ENCODE data around the gene MIPOL1.

Gene MIPOL1

DNA sequence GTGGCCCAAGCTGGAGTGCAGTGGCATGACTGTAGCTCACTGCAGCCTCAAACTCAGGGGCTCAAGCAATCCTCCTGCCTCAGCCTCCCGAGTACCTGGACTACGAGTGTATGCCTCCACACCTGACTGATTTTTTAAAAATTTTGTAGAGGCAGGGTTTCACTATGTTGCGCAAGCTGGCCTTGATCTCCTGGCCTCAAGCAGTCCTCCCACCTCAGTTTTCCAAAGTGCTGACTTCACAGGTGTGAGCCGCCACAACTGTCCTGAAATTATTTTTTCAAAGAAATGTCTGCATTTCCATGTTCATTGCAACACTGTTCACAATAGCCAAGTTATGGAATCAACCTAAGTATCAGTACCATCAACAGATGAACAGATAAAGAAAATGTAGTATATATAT lies 285.9 kb downstream of the MIPOL1 start:
- Mint-ChIP-seq H3K27ac (no peak overlapping the region), H3K27me3 (no peaks in the 10 kb centered on the region), H3K9me3 (ENCODE audit: low read depth) (peaks cover 11% of the 10 kb centered on the region)

DNA sequence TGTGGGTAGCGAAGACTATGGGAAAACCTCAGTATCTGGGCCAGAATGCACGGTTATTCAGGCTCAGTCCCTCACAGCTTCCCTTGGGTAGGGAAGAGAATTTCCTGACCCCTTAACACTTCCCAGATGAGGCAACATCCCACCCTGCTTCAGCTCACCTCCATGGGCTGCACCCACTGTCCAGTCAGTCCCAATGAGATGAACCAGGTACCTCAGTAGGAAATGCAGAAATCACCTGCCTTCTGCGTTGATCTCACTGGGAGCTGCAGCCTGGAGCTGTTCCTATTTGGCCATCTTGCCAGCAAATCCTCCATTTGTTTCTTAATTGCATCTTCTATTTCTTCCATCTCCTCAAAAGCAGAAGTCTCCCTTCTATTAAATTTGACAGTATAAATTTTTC lies 292.9 kb downstream of the MIPOL1 start:
- Mint-ChIP-seq H3K9me3 (ENCODE audit: low read depth) (no peaks in the 10 kb centered on the region), H3K27me3 (no peaks in the 10 kb centered on the region), H3K27ac (no peak overlapping the region), H3K4me1 (ENCODE audit: low read depth) (no peaks in the 10 kb centered on the region), H3K36me3 (no peaks in the 10 kb centered on the region), H3K4me3 (no peak overlapping the region)

More for the DNA sequence above, 285.9 kb downstream of the MIPOL1 start:
- Mint-ChIP-seq H3K36me3 (no peaks in the 10 kb centered on the region), H3K4me1 (ENCODE audit: low read depth) (no peaks in the 10 kb centered on the region), H3K4me3 (no peak overlapping the region)

DNA sequence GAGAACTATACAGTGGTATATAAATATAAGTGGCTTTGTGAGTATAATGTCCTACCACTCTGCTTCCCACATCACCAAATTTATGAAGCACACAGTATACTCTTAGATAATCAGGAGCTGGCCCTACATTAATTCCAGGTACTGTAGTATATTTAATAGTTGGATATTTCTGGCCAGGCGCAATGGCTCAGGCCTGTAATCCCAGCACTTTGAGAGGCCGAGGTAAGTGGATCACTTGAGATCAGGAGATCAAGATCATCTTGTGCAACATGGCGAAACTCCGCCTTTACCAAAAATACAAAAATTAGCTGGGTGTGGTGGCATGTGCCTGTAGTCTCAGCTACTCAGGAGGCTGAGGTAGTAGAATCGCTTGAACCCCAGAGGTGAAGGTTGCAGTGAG lies 293.3 kb downstream of the MIPOL1 start:
- no peaks in the 10 kb centered on the region for H3K27me3 Mint-ChIP-seq
- no peak overlapping the region for H3K4me3 Mint-ChIP-seq
- no peak overlapping the region for H3K27ac Mint-ChIP-seq
- no peaks in the 10 kb centered on the region for H3K9me3 Mint-ChIP-seq (ENCODE audit: low read depth)
- no peaks in the 10 kb centered on the region for H3K36me3 Mint-ChIP-seq
- no peaks in the 10 kb centered on the region for H3K4me1 Mint-ChIP-seq (ENCODE audit: low read depth)

DNA sequence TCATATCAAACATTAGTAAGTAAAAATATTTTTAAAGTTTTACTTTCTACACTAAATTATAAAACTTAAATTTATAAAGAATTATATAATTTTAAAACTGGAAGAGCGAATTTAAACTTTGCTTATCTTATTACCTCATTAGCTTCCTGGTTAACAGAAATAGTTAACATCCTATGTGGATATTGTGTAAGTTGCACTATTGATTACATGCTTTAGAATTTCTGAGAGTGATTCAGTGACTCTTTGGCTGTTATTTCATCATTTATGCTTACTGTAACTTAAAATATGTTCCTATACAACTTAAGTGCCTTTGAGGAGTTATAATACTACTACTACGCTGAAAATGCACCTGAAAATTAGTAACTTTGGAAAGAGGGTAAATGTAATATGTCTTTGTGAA lies 295.9 kb downstream of the MIPOL1 start:
- Mint-ChIP-seq H3K27ac (no peak overlapping the region), H3K36me3 (no peaks in the 10 kb centered on the region), H3K27me3 (no peaks in the 10 kb centered on the region), H3K4me3 (no peak overlapping the region), H3K4me1 (ENCODE audit: low read depth) (no peaks in the 10 kb centered on the region), H3K9me3 (ENCODE audit: low read depth) (no peaks in the 10 kb centered on the region)

DNA sequence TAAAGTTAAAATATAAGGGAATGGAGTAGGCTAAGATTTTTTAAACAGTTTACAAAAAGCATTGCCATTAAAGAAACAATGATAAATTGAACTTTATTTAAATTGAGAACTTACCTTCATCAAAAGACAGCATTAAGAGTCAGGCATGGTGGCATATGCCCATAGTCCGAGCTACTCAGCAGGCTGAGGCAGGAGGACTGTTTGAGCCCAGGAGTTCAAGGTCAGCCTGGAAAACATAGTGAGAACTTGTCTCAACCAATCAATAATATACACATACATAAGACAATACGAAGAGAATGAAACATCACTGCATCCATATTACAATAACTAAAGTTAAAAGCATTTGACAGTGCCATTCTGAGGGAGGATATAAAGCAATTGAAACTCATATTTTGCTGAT lies 299.7 kb downstream of the MIPOL1 start:
- Mint-ChIP-seq H3K27ac (no peak overlapping the region), H3K9me3 (ENCODE audit: low read depth) (no peaks in the 10 kb centered on the region), H3K4me3 (no peak overlapping the region), H3K27me3 (no peaks in the 10 kb centered on the region), H3K4me1 (ENCODE audit: low read depth) (no peaks in the 10 kb centered on the region), H3K36me3 (no peaks in the 10 kb centered on the region)

DNA sequence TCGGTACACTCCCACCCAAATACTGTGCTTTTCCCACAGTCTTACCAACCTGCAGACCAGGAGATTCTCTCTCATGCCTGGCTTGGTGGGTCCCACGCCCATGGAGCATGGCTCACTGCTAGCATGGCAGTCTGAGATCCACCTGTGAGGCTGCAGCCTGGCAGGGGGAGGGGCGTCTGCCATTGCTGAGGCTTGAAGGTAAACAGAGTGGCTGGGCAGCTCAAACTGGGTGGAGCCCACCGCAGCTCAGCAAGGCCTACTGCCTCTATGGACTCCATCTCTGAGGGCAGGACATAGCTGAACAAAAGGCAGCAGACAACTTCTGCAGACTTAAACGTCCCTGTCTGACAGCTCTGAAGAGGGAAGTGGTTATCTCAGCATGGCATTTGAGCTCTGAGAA lies 304.1 kb downstream of the MIPOL1 start:
- H3K4me1 Mint-ChIP-seq (ENCODE audit: low read depth): no peaks in the 10 kb centered on the region
- H3K27me3 Mint-ChIP-seq: no peaks in the 10 kb centered on the region
- H3K36me3 Mint-ChIP-seq: no peaks in the 10 kb centered on the region
- no peak overlapping the region for H3K4me3 Mint-ChIP-seq
- no peak overlapping the region for H3K27ac Mint-ChIP-seq
- H3K9me3 Mint-ChIP-seq (ENCODE audit: low read depth): no peaks in the 10 kb centered on the region

DNA sequence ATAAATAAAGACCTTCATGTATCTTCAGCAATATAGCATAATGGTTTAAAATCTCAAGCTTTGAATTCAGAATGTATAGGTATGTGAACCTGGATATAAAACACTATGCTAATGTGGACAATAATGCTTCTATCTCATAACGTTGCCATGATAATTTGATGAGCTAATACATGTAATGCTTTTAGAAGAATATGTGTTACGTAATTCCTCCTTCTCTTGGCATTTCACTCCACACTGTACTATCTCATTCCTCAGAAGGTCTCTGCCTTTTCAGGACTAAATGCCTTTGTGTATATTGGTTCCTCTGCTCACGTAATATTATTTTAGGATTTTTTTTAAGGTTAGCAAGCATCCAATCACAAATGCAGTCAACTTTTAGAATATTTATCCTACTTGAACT lies 310.8 kb downstream of the MIPOL1 start:
- Mint-ChIP-seq H3K27me3 (no peaks in the 10 kb centered on the region), H3K4me3 (no peak overlapping the region), H3K9me3 (ENCODE audit: low read depth) (no peaks in the 10 kb centered on the region), H3K27ac (no peak overlapping the region), H3K36me3 (no peaks in the 10 kb centered on the region), H3K4me1 (ENCODE audit: low read depth) (no peaks in the 10 kb centered on the region)

DNA sequence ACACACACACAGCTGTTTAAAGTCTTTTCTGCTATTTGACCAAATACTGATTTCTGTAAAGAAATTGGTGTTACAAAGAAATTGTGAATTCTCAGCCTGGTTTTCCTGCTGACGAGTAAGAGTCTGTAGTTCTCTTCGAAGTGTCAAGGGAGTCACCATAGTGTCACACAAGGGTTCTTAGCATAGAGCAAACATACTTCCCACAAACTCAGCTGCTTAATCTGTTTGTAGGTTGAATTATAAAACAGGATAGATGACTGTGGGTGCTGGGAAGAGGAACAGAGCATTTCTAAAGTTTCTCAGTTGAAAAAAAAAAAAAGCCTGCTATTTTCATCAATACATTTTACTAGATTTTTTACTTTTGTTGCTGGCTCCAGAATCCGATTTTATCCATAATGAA lies 314.4 kb downstream of the MIPOL1 start:
- no peak overlapping the region for H3K4me3 Mint-ChIP-seq
- no peaks in the 10 kb centered on the region for H3K4me1 Mint-ChIP-seq (ENCODE audit: low read depth)
- H3K9me3 Mint-ChIP-seq (ENCODE audit: low read depth): no peaks in the 10 kb centered on the region
- no peaks in the 10 kb centered on the region for H3K27me3 Mint-ChIP-seq
- no peaks in the 10 kb centered on the region for H3K36me3 Mint-ChIP-seq
- H3K27ac Mint-ChIP-seq: no peak overlapping the region

DNA sequence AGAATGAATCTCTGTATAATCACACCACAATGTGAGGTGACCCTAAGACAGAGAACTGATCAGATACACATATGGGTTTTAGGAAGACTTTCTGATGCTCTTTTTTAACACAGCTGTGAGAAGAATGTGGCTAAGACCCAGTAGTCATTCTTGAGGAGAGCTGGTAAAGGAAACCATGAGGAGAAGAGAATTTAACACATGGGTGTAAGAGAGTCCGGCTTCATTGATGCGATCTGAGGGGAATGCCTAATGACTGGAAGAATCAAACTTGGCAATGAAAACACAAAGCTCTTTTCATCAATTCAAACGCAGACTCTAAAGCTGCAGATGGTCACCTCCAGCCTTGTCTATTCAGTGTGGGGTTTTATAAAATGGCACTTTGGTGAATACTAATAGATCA lies 318.0 kb downstream of the MIPOL1 start:
- H3K36me3 Mint-ChIP-seq: no peaks in the 10 kb centered on the region
- no peaks in the 10 kb centered on the region for H3K4me1 Mint-ChIP-seq (ENCODE audit: low read depth)
- no peaks in the 10 kb centered on the region for H3K27me3 Mint-ChIP-seq
- no peak overlapping the region for H3K4me3 Mint-ChIP-seq
- H3K9me3 Mint-ChIP-seq (ENCODE audit: low read depth): no peaks in the 10 kb centered on the region
- no peak overlapping the region for H3K27ac Mint-ChIP-seq

DNA sequence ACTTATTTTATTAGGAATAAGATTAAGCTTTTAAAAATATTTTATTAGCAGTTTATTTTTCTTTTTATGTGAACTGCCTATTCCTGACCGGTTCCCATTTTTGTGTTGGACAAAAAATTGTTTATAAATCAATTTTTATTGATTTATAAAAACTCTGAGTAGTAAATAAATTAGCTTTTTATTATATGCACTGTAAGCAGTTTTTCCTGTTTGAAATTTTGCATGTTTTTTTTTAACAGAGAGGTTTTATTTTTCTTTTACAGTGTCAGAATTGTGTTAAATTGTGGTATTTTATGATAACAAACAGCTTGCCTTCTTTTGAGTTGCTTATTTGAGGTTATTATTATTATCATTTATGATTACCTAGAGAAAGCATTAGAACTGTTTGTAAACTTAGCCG lies 329.3 kb downstream of the MIPOL1 start:
- no peak overlapping the region for H3K27ac Mint-ChIP-seq
- no peaks in the 10 kb centered on the region for H3K4me1 Mint-ChIP-seq (ENCODE audit: low read depth)
- H3K9me3 Mint-ChIP-seq (ENCODE audit: low read depth): peaks cover 11% of the 10 kb centered on the region
- no peak overlapping the region for H3K4me3 Mint-ChIP-seq
- H3K27me3 Mint-ChIP-seq: no peaks in the 10 kb centered on the region
- no peaks in the 10 kb centered on the region for H3K36me3 Mint-ChIP-seq

DNA sequence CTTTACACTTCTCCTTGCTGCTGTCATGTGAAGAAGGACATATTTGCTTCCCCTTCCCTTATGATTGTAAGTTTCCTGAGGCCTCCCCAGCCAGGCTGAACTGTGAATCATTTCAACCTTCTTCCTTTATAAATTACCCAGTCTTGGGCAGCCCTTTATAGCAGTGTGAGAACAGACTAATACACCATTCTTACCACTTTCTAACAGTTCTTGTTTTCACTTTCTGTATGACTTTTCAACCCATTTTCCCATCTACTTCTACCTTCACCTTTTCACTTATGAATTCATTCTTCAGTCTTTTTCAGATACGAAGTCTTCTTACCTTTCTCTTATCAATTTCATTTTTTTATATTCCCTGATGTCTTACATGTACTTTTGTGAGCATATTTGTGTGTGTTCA lies 342.3 kb downstream of the MIPOL1 start:
- Mint-ChIP-seq H3K4me1 (ENCODE audit: low read depth) (no peaks in the 10 kb centered on the region), H3K27me3 (no peaks in the 10 kb centered on the region), H3K36me3 (no peaks in the 10 kb centered on the region), H3K4me3 (no peak overlapping the region), H3K9me3 (ENCODE audit: low read depth) (no peaks in the 10 kb centered on the region), H3K27ac (no peak overlapping the region)

DNA sequence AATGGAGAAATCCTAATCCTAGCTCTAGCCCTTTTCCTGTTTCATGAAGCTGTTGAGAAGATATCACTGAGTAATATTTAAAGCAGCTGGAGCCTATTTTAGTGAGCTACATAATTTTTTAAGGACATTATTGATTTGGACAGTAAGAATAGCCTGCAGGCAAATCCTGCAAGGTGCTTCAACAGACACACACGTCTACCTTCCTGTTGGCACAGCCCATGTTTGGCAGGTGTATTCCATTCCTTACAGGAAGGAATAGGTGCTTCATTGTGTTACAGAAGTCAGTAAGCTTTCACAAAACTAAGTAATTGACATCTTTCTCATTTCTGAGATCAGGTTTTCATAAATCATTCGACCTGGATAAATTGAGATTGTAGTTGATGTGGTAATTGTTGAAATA lies 346.7 kb downstream of the MIPOL1 start:
- H3K27me3 Mint-ChIP-seq: no peaks in the 10 kb centered on the region
- H3K36me3 Mint-ChIP-seq: no peaks in the 10 kb centered on the region
- no peak overlapping the region for H3K27ac Mint-ChIP-seq
- no peaks in the 10 kb centered on the region for H3K4me1 Mint-ChIP-seq (ENCODE audit: low read depth)
- no peak overlapping the region for H3K4me3 Mint-ChIP-seq
- peaks cover 3% of the 10 kb centered on the region for H3K9me3 Mint-ChIP-seq (ENCODE audit: low read depth)

DNA sequence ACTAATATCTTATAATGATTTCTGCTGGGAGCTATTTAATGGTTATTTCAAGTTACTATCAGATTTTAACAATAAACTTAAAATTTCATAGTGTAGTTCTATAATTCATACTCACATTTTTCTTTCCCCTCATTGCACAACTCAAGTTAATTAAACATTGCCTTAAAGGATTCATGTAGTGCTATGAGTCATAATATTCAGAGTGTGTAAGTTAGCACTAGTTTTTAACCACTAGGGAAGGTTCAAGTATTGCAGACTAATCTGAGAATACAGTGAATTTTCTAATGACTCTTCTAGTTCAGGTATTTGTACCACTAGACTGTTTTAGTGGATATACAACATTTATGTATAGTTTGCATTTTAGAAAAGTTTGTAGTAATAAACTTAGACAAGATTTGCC lies 347.4 kb downstream of the MIPOL1 start:
- H3K36me3 Mint-ChIP-seq: no peaks in the 10 kb centered on the region
- no peaks in the 10 kb centered on the region for H3K27me3 Mint-ChIP-seq
- H3K9me3 Mint-ChIP-seq (ENCODE audit: low read depth): peaks cover 3% of the 10 kb centered on the region
- H3K27ac Mint-ChIP-seq: no peak overlapping the region
- no peak overlapping the region for H3K4me3 Mint-ChIP-seq
- no peaks in the 10 kb centered on the region for H3K4me1 Mint-ChIP-seq (ENCODE audit: low read depth)

DNA sequence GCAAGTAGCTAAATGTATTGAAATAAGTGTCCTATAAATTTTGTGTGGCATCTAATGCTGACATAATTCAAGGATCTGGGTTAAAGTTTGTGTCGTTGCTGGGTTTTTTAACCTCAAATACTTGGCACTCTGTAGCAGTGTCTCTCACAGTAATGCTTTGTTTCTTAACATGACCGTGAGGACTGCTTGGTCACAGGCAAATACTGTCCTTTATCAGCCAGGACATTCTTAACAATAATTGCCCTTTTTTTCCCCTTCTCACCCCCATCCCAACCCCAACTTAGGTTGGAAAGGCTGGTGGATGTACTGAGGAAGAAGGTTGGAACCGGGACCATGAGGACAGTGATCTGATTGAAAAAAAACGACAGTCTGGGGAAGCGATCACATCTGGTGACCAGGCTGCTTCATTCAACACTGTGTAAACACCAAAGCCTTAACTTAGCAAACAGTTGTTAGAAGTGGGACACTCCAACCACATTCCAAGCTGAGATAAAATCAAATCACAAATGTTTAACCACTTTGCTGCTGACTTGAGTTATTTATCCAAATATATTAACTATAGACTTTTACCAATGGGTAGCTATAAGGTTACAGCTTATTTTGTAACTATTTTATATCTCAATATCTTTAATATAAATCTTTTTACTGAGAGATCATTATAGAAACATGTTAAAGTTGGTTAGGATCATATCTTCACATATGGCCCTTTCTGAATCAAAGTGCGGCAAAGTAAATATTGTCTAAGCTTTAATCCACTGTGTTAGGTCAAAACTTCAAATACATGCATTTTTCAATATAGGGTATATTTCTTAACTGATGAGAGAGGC lies 349.1 kb downstream of the MIPOL1 start:
- no peaks in the 10 kb centered on the region for H3K4me1 Mint-ChIP-seq (ENCODE audit: low read depth)
- no peaks in the 10 kb centered on the region for H3K27me3 Mint-ChIP-seq
- H3K9me3 Mint-ChIP-seq (ENCODE audit: low read depth): peaks cover 3% of the 10 kb centered on the region
- H3K4me3 Mint-ChIP-seq: no peak overlapping the region
- no peak overlapping the region for H3K27ac Mint-ChIP-seq
- no peaks in the 10 kb centered on the region for H3K36me3 Mint-ChIP-seq

DNA sequence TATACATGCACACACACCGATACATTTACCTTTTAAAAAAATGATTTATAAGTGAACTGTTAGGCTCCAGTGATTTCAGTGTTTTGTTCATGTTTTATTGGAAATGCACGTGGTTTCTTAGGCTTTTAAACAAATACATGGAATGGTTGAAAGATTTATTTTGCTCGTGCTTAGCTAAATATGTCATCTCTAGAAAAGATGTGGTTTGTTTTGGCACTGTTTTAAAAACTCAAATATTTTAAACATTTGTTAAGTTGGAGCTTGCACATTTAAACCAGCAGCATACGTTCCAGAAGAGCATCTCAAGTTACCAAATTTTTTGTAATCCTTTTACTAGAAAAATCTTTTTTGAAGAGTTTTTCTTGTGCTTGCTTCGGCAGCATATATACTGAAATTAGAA lies 352.8 kb downstream of the MIPOL1 start:
- H3K4me3 Mint-ChIP-seq: no peak overlapping the region
- no peaks in the 10 kb centered on the region for H3K4me1 Mint-ChIP-seq (ENCODE audit: low read depth)
- H3K27me3 Mint-ChIP-seq: no peaks in the 10 kb centered on the region
- H3K9me3 Mint-ChIP-seq (ENCODE audit: low read depth): peaks cover 21% of the 10 kb centered on the region
- no peaks in the 10 kb centered on the region for H3K36me3 Mint-ChIP-seq
- no peak overlapping the region for H3K27ac Mint-ChIP-seq

DNA sequence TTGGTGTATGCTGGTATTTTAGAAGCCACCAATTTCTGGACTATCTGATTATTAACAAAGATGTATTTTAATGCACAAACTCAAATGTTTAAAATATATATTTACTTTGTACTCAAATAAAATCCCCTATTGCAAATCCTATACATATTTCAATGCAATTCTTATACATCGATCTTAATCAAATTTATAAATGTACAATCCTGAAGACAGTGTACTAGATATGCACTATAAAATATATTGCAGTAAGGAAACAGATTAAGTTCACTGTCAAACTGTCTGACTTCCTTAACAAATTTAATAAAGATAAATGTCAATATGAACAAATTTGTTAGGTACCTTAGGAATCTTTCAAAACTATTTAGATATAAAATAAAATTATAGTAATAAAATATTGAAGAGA lies 353.4 kb downstream of the MIPOL1 start:
- no peak overlapping the region for H3K4me3 Mint-ChIP-seq
- no peaks in the 10 kb centered on the region for H3K36me3 Mint-ChIP-seq
- H3K9me3 Mint-ChIP-seq (ENCODE audit: low read depth): peaks cover 21% of the 10 kb centered on the region
- H3K4me1 Mint-ChIP-seq (ENCODE audit: low read depth): no peaks in the 10 kb centered on the region
- H3K27ac Mint-ChIP-seq: no peak overlapping the region
- no peaks in the 10 kb centered on the region for H3K27me3 Mint-ChIP-seq

Measured in activated naive CD8-positive, alpha-beta T cell (primary cell).